GM13977 (cell line): ENCODE measurements around the gene CTNNAL1.
A peak's percentile ranks its signal among the peaks of the same experiment; 100 is the strongest.

ENCODE experiments used
- DNase-seq: peaks from one replicate; pipeline ENCODE4 v3.0.0; 2012; ENCODE audit warnings: low spot score
- in situ Hi-C: fragments of 300-500 bp; cut with MboI; formaldehyde crosslinking; loops from one replicate; pipeline ENCODE4 v1.12.0; 2022; ENCODE audit warnings: low sequenced_read_pairs, low pct_unique_long_range_greater_than_20kb, mixed read lengths, inconsistent platforms; ENCODE audit not compliant: unreplicated experiment
- TF ChIP-seq, protein P1 (sequence below): IDR thresholded peaks from 2 replicates; pipeline ENCODE4 v1.5.1; 2012; ENCODE audit warnings: mild to moderate bottlenecking, control low read depth; ENCODE audit not compliant: insufficient read depth; ENCODE audit errors: extremely low read depth, missing control alignments

Gene CTNNAL1

DNA sequence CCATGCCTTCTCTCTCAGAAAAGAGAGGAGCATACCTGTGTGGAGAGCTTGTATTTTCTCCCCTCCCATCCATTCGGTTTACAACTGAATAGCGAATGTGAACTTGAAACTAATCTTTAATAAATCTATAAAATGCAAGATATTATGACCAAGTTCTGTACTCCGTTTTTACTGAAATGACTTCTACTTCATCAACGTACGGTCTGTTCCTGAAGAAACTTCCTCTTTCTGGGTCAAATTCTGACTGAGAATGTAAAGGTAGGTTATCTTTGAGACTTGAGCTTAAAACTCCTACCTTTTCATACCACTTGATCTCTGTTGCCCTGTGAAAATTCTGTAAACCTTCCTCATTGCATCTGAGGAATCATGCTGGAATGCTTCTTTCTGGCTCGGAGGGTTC, 4.2 kb upstream of the CTNNAL1 start:
- TF ChIP-seq, protein P1, sequence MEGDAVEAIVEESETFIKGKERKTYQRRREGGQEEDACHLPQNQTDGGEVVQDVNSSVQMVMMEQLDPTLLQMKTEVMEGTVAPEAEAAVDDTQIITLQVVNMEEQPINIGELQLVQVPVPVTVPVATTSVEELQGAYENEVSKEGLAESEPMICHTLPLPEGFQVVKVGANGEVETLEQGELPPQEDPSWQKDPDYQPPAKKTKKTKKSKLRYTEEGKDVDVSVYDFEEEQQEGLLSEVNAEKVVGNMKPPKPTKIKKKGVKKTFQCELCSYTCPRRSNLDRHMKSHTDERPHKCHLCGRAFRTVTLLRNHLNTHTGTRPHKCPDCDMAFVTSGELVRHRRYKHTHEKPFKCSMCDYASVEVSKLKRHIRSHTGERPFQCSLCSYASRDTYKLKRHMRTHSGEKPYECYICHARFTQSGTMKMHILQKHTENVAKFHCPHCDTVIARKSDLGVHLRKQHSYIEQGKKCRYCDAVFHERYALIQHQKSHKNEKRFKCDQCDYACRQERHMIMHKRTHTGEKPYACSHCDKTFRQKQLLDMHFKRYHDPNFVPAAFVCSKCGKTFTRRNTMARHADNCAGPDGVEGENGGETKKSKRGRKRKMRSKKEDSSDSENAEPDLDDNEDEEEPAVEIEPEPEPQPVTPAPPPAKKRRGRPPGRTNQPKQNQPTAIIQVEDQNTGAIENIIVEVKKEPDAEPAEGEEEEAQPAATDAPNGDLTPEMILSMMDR, result no peak
- in situ Hi-C loops, result no loop called here
- peak; percentile 58 for DNase-seq

DNA sequence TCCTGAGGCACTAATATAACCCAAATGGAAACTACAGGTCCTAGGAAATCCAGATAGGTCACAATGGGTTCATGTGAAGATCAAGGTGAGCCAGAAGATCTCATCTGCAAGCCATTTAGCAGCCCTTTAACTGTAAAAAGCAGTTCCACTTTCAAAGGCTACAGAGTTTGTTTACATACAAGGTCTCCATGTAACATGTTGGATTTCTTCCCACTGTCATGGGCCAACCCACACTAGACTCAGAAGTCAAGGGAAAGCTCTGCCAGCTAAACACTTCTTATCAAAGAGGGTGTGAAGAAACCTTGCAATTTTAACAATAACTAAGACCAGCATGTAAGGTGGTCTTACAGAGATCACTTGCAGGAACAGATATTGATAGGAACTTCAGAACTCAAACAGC, 3.8 kb upstream of the CTNNAL1 start:
- in situ Hi-C loops, result no loop called here

DNA sequence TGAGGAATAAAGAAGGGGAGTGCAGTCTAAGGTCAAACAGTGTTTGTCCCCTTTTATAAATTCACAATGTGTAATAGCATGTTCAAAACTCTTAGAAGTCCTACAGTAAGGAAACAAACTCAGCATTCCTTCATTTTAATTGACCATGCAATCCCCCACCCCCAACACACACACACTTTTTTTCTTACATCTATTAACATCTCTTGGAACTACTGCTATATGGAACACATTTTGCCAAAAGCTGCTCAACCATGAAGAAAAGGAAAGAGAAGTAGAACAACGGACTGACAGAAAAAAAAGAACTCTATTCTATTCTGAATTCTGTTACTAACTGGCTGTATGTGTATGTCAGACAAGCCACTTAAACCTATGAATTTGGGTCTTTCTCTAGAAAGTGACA, 2.8 kb upstream of the CTNNAL1 start:
- in situ Hi-C loops, result no loop called here
- no peak for DNase-seq
- TF ChIP-seq, protein P1, result no peak

More for the DNA sequence above, 3.8 kb upstream of the CTNNAL1 start:
- TF ChIP-seq, protein P1, result no peak
- no peak for DNase-seq

DNA sequence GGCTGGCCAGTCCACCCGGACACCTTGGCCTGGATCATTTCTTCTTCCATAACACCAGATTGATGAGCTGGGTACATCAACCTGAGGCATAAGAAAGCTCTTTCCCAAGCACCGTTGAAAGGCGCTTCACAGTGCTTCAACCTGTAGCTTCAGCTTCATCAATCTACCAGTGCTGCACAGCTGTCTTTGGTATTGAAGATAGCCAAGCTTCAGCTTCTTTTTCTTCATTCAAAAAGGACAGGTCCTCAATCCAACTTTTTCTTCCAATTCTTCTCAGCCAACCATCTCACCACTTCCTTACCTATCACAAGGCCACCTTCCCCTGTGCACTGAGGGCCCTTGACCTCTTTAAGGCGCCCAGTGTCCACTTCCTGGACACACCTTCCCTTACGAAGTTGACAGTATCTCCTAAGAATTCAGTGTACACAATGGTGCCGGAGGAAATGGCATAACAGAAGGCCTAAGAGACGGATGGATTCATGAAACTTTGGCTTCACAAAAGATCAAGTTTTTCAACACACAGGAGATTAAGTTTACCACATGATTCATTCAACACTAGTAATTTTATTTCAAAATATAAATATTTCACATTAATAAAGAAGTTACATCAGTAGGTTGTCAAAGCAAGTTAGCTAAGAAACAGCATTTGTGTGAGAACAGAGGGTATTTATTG, 1.4 kb upstream of the CTNNAL1 start:
- in situ Hi-C loops, result no loop called here
- TF ChIP-seq, protein P1, result no peak
- DNase-seq, result no peak

DNA sequence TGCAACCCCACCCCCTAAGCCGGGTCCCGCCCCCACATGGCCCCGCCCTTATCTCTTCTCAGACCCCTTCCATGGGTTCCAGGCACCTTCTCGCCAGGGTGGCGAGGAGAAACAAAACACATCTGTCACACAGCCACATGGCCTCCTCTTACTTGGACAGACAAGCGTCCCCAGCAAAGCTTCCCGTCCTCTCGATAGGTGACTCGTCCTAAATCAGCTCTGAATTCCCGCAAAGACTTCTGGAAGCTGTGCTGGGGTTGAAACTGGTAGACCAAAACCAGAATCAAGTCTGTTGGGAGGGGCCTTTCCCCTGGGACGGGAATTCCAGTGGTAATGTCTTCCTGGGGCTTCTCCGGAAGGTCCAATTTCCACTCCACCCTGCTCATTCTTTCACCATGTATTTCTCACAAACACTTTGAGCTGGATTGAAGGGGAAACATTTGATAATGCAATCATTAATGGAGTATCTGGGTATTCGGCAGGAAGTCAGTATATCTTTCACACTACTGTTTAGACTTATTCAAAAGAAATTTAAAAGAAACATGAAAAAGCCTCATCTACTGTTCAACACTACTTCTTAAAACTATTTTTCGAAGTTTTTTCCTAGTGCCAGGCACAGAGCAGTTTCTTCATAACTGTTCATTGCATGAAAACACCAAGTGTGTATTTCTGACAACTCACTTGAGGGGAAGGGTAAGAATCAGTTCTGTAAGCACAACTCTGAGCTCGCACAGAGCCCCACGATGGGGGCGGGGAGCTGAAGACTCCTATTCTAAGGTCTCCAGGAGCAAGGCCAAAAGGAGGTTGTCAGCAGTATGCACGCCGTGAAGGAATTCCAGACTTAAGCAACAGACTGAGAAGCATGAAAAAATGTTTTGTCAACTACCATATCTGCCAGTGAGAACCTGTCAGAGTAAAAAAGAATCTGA, 644 bp upstream of the CTNNAL1 start:
- in situ Hi-C loops, result no loop called here
- no peak for DNase-seq
- TF ChIP-seq, protein P1, result no peak

DNA sequence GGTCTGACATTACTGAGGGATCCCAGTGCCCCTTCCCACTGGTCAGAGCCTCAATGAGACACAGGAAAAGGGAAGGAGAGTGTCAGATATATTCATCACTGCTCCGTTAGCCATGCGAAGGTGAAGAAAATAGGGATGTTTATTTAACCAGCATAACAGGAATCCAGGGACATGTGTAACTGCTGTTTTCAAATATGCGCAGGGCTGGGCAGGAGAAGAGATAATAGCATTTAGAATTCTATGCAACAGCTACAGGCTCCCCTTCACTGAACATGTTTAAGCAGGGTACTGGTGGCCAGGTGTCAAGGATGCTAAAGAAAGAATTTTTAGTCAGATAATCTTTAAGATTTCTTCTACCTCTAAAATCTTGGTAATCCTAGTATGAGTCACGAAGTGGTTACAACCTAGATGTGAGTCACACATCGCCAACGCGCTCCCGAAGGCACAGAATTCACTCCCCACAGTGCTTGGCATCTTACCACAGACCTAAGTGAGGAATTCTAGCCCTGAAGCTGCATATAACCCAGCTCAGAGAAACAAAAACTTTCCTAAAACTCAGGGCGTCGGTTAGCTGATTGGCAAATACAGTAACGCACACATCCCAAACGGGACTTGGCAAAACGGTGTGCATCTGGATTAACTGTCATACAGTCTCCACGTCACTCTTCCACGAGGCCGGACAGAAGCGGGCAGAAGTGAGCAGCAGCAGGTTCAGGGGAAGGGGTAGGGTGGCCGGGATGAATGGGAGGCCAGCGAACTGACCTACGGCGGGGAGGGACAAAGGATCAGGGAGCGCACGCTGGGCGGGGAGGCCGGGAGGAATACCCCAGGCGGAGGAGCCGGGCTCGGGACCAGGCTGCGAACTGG, 1.1 kb downstream of the CTNNAL1 start:
- TF ChIP-seq, protein P1, result no peak
- DNase-seq, result peak; percentile 57
- in situ Hi-C loops, result no loop called here
